BLaER1 treated with 17β-estradiol and CSF1 and Interleukin-3, amounts not matched to agents 10 nM and 100 nM (cell line): ENCODE measurements around the gene RBM4.
"Not testable (repeated sequence)": the region's sequence is repeated elsewhere in the genome, so short reads cannot be mapped to it uniquely, and the experiment has no call there.

Experiments used
- H3K27ac ChIP-seq, 11 experiments: shearing (Covaris generic); formaldehyde crosslinking; 2 replicates each; pipeline ENCODE4 v1.8.1; 2022
- H3K27me3 ChIP-seq, 11 experiments: shearing (Covaris generic); formaldehyde crosslinking; 2 replicates each; pipeline ENCODE4 v1.8.1; 2022
- H3K36me3 ChIP-seq, 11 experiments: shearing (Covaris generic); formaldehyde crosslinking; 2 replicates each; pipeline ENCODE4 v1.8.1; 2022
- H3K4me1 ChIP-seq, 10 experiments: shearing (Covaris generic); formaldehyde crosslinking; 2 replicates each; pipeline ENCODE4 v1.8.1; 2022
- H3K4me2 ChIP-seq, 11 experiments: shearing (Covaris generic); formaldehyde crosslinking; 2 replicates each; pipeline ENCODE4 v1.8.1; 2022
- H3K4me3 ChIP-seq, 10 experiments: shearing (Covaris generic); formaldehyde crosslinking; 2 replicates each; pipeline ENCODE4 v1.8.1; 2022
- H3K9ac ChIP-seq, 11 experiments: shearing (Covaris generic); formaldehyde crosslinking; 2 replicates each; pipeline ENCODE4 v1.8.1; 2022
- H3K9me3 ChIP-seq, 11 experiments: shearing (Covaris generic); formaldehyde crosslinking; replicated peaks in 1 of 11; 2 replicates each; pipeline ENCODE4 v1.8.1; 2022
- H4K20me1 ChIP-seq, 11 experiments: shearing (Covaris generic); formaldehyde crosslinking; 2 replicates each; pipeline ENCODE4 v1.8.1; 2022
- Cebpa-rat ChIP-seq, 11 experiments: shearing (Covaris generic); IDR thresholded peaks; 2 replicates each; pipeline ENCODE4 v1.8.1; 2022

The RBM4 gene

DNA sequence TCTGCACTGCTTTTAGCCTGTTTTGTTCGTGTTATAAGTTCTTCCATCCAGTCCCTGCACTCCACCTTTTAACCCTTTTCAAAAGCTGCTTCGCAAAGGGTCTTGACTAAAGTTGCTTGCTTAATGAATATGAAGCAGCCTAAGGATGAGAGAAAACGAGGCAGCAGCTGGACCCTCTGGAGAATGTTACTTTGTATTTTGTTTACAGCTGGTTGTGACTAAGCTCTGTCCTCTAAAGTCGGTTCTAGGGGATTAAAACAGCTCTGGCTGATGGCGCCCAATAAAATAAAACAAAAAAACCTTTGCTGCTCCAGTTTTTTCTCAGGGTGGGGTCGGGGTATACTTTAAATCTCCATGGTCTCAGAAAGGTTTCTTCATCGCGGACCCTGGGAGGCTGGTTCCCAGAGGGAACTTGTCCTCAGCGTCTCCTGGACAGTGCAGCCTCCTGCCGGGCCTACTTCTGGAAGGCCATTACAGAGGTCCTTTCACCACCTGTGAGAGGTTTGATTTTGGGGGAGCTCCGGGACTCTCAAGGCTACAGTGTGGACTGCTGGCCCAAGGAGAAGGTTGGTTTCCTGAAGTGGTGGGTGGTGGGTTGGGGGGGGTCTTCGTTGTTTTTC lies 836 bp upstream of the RBM4 start:
- H3K27ac ChIP-seq = peak overlapping the region; percentile 38 to 98 (median 93); a peak in 21 of 22 replicates
- peaks cover 42 to 55% (median 45%) of the 10 kb centered on the region in 10 experiments for H3K4me1 ChIP-seq
- TF ChIP-seq Cebpa-rat (IDR thresholded peaks at IDR 0.05) = no peak
- H3K9me3 ChIP-seq = no peaks in the 10 kb centered on the region
- H3K9ac ChIP-seq = peak overlapping the region; percentile 48 to 98 (median 95); a peak in 20 of 22 replicates
- peaks cover 42 to 85% (median 79%) of the 10 kb centered on the region in 11 experiments for H3K36me3 ChIP-seq
- H3K27me3 ChIP-seq = no peaks in the 10 kb centered on the region
- H4K20me1 ChIP-seq = peaks cover 51 to 94% (median 85%) of the 10 kb centered on the region in 11 experiments
- peak overlapping the region; percentile 57 to 86 (median 79) for H3K4me2 ChIP-seq
- peak overlapping the region; percentile 16 to 91 (median 78); a peak in 18 of 20 replicates for H3K4me3 ChIP-seq

DNA sequence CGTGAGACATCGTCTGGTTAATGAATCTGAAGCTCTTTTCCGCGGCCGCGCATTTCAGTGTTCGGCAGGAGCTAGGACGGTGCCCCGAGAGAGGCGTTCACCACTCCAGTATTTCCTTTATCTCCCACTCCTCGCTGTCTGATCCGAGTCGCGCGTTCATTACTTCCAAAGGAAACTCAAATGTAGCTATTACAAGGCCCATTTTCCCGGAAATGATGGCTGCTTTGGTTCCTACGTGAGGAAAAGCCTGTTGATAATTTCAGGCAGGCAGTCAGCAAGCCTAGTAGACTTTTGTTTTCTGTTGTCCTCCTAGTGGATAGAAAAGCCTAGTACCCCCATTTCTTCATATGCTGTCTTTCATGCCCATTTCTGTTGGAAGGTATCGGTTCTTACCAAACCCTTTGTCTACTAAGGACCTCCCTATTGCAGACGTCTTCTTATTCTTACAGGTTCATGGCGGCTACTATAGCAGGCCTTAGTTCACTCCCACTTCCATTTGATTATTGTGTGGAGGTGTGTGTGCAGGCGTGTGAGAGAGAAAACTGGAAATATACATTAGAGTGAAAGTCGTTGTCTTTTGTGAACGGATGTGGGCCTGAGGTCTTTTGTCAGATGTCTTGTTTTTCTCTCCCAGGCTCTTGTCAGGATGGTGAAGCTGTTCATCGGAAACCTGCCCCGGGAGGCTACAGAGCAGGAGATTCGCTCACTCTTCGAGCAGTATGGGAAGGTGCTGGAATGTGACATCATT lies 737 bp downstream of the RBM4 start:
- Histone ChIP-seq H3K4me2 (peak overlapping the region; percentile 78 to 98 (median 88)), H3K9me3 (no peaks in the 10 kb centered on the region), H3K27ac (peak overlapping the region; percentile 81 to 98 (median 95)), H3K4me1 (peaks cover 56 to 70% (median 60%) of the 10 kb centered on the region in 10 experiments), H3K4me3 (peak overlapping the region; percentile 71 to 95 (median 84)), H3K27me3 (no peaks in the 10 kb centered on the region), H3K9ac (peak overlapping the region; percentile 91 to 98 (median 95)), H3K36me3 (peaks cover 46 to 85% (median 79%) of the 10 kb centered on the region in 11 experiments), H4K20me1 (peaks cover 56 to 94% (median 85%) of the 10 kb centered on the region in 11 experiments)
- no peak for TF ChIP-seq Cebpa-rat (IDR thresholded peaks at IDR 0.05)

DNA sequence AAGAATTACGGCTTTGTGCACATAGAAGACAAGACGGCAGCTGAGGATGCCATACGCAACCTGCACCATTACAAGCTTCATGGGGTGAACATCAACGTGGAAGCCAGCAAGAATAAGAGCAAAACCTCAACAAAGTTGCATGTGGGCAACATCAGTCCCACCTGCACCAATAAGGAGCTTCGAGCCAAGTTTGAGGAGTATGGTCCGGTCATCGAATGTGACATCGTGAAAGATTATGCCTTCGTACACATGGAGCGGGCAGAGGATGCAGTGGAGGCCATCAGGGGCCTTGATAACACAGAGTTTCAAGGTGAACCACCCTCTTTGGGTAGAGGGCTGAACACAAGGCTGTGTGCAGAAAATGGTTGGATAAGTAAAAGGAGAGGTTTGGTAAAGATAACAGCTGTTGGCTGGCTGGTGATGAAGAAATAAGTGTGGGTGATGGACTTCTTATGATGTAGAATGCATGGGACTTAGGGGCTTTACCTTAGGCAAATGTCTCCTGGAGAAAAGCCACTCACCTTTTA lies 1.4 kb downstream of the RBM4 start:
- Histone ChIP-seq H3K27ac (peak overlapping the region in 1 of 11 experiments; percentile 91; a peak in 2 of 22 replicates), H4K20me1 (peaks cover 62 to 94% (median 85%) of the 10 kb centered on the region in 11 experiments), H3K9ac (peak overlapping the region; percentile 91 to 98 (median 95); a peak in 20 of 22 replicates), H3K4me3 (peak overlapping the region; percentile 71 to 95 (median 84)), H3K4me1 (peaks cover 62 to 77% (median 65%) of the 10 kb centered on the region in 10 experiments), H3K36me3 (peaks cover 50 to 85% (median 79%) of the 10 kb centered on the region in 11 experiments), H3K4me2 (peak overlapping the region; percentile 78 to 98 (median 88))
- not testable (repeated sequence) for H3K27me3 ChIP-seq, H3K9me3 ChIP-seq

DNA sequence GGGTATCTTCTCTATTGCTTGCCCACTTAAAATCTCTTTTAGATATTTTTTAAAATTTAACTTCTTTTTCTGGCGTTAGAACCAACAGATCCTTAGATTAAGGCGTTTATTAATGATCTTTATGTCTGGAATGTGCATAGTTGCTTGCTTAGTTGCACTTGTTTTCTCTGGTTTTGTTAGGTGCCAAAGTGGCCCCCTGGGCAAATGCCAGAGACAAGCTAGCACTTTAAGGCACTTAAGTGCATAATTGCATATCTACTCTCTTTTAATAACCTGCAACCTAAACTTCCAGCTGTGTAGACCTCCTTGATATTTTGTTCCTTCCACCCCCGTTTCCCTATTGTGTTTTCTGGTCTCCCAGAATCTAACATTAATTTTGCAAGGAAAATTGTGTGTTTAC lies 3.3 kb downstream of the RBM4 start:
- Histone ChIP-seq H3K9me3 (no peaks in the 10 kb centered on the region), H3K27ac (no peak overlapping the region), H3K27me3 (no peaks in the 10 kb centered on the region), H3K4me3 (peak overlapping the region; percentile 71 to 95 (median 84)), H3K4me2 (peak overlapping the region; percentile 78 to 98 (median 88)), H3K4me1 (peaks cover 63 to 88% (median 68%) of the 10 kb centered on the region in 10 experiments), H4K20me1 (peaks cover 77 to 94% (median 85%) of the 10 kb centered on the region in 11 experiments), H3K36me3 (peaks cover 70 to 85% (median 80%) of the 10 kb centered on the region in 11 experiments), H3K9ac (peak overlapping the region; percentile 54 to 98 (median 93); a peak in 17 of 22 replicates)
- TF ChIP-seq Cebpa-rat (IDR thresholded peaks at IDR 0.05) = no peak

DNA sequence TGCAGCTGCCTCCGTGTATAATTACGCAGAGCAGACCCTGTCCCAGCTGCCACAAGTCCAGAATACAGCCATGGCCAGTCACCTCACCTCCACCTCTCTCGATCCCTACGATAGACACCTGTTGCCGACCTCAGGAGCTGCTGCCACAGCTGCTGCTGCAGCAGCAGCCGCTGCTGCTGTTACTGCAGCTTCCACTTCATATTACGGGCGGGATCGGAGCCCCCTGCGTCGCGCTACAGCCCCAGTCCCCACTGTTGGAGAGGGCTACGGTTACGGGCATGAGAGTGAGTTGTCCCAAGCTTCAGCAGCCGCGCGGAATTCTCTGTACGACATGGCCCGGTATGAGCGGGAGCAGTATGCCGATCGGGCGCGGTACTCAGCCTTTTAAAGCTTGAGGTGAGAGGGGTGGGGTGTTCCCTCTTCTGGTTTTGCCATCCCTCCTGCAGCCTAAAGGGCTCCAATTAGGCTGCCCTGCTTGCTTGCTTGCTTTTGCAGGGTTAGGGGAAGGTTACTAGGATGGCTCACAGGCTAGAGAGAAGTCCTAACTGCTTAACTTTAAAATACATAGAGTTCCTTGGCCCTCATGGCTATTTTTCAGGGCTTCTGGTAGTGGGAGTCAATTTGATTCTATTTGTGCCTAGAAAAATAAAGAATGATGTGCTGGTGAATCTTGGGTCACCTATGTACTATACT lies 5.4 kb downstream of the RBM4 start:
- Histone ChIP-seq H4K20me1 (peaks cover 97 to 100% (median 100%) of the 10 kb centered on the region in 11 experiments), H3K27me3 (no peaks in the 10 kb centered on the region), H3K4me3 (no peak overlapping the region; a peak in 1 of 20 replicates), H3K4me2 (peak overlapping the region; percentile 2 to 98 (median 88); a peak in 20 of 22 replicates), H3K9me3 (no peaks in the 10 kb centered on the region), H3K27ac (no peak overlapping the region), H3K4me1 (peaks cover 54 to 77% (median 58%) of the 10 kb centered on the region in 10 experiments), H3K9ac (no peak overlapping the region), H3K36me3 (peaks cover 90 to 99% (median 96%) of the 10 kb centered on the region in 11 experiments)
- TF ChIP-seq Cebpa-rat (IDR thresholded peaks at IDR 0.05) = no peak

DNA sequence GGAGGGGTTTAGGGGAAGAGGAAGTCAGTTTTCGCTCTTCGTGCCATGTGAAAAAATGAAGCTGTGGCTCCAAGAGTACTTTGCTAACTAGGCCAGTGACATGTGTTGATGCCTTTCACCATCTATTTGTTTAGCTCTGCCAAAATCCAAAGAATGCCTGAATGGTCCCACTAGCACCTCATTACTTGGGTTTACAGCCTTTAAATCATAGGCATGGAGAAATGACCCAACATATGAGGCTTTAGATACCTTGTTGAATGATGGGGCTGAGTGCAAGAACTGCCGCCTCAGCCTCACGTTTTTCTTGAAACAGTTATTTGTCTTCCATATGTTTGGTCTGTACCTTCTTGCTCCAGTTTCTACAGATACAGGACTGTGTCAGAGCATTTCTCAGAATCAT lies 8.3 kb downstream of the RBM4 start:
- H4K20me1 ChIP-seq = peaks cover 100% of the 10 kb centered on the region in 11 experiments

DNA sequence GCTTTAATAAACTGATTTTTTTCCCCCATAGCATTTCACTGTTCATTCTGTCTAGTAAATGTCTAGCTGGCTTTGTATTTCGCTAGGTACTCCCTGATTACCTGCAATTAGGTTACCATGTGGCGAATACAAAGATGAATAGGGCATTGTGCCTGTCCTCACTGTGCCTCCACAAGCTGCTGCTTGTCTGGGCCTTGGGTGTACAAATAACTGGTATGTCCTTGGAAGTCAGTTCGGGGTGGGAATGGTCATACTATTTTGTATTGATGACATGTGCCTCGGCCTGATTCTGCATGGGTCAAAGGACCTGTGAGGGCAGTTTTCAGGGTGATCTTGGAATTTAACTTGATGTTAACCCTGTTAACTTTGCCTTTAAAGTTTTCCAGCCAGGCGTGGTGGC lies 11.4 kb downstream of the RBM4 start:
- Histone ChIP-seq H3K4me2 (no peak overlapping the region), H3K9me3 (no peaks in the 10 kb centered on the region), H3K27ac (no peak overlapping the region), H3K36me3 (peaks cover 83 to 100% (median 97%) of the 10 kb centered on the region in 11 experiments), H3K27me3 (no peaks in the 10 kb centered on the region), H3K9ac (no peak overlapping the region), H3K4me3 (no peak overlapping the region), H4K20me1 (peaks cover 90 to 100% (median 100%) of the 10 kb centered on the region in 11 experiments), H3K4me1 (peaks cover 1 to 21% (median 4%) of the 10 kb centered on the region in 10 experiments; a peak in 13 of 20 replicates)
- TF ChIP-seq Cebpa-rat (IDR thresholded peaks at IDR 0.05) = no peak

More for the DNA sequence above, 8.3 kb downstream of the RBM4 start:
- no peak overlapping the region for H3K9ac ChIP-seq
- TF ChIP-seq Cebpa-rat (IDR thresholded peaks at IDR 0.05) = no peak
- H3K4me3 ChIP-seq = no peak overlapping the region
- no peak overlapping the region; a peak in 1 of 22 replicates for H3K4me2 ChIP-seq
- H3K27ac ChIP-seq = no peak overlapping the region
- no peaks in the 10 kb centered on the region for H3K27me3 ChIP-seq
- H3K4me1 ChIP-seq = peaks cover 29 to 52% (median 33%) of the 10 kb centered on the region in 10 experiments
- peaks cover 89 to 100% (median 100%) of the 10 kb centered on the region in 11 experiments for H3K36me3 ChIP-seq
- H3K9me3 ChIP-seq = no peaks in the 10 kb centered on the region

DNA sequence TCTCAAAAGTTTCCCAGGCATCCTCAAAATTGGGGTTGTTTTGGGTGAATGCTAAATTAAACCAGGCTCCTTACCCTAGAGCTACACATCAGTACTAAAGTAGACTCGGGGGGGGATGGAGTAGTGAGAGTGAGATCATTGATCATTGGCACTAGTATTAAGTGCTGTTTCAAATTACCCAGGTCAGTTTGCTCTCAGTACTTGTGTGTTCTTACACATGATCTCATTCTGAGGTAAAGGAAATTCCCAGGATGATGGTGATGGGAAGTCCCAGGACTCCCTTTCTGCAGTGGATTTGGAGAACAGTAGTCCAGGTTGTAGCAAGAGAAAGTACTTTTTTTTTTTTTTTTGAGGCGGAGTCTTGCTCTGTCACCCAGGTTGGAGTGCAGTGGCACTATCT lies 12.5 kb downstream of the RBM4 start:
- no peak overlapping the region for H3K9ac ChIP-seq
- no peak overlapping the region for H3K4me2 ChIP-seq
- peaks cover 73 to 100% (median 97%) of the 10 kb centered on the region in 11 experiments for H3K36me3 ChIP-seq
- no peaks in the 10 kb centered on the region for H3K27me3 ChIP-seq
- TF ChIP-seq Cebpa-rat (IDR thresholded peaks at IDR 0.05) = no peak
- H3K27ac ChIP-seq = no peak overlapping the region
- no peak overlapping the region for H3K4me3 ChIP-seq
- peaks cover 0 to 10% (median 0%) of the 10 kb centered on the region in 10 experiments; a peak in 7 of 20 replicates for H3K4me1 ChIP-seq
- H3K9me3 ChIP-seq = no peaks in the 10 kb centered on the region
- peaks cover 82 to 100% (median 100%) of the 10 kb centered on the region in 11 experiments for H4K20me1 ChIP-seq
